ENCODE data around the gene IAH1.
A peak's percentile ranks its signal among the peaks of the same experiment; 100 is the strongest.

IAH1 gene, protein sequence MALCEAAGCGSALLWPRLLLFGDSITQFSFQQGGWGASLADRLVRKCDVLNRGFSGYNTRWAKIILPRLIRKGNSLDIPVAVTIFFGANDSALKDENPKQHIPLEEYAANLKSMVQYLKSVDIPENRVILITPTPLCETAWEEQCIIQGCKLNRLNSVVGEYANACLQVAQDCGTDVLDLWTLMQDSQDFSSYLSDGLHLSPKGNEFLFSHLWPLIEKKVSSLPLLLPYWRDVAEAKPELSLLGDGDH

DNA sequence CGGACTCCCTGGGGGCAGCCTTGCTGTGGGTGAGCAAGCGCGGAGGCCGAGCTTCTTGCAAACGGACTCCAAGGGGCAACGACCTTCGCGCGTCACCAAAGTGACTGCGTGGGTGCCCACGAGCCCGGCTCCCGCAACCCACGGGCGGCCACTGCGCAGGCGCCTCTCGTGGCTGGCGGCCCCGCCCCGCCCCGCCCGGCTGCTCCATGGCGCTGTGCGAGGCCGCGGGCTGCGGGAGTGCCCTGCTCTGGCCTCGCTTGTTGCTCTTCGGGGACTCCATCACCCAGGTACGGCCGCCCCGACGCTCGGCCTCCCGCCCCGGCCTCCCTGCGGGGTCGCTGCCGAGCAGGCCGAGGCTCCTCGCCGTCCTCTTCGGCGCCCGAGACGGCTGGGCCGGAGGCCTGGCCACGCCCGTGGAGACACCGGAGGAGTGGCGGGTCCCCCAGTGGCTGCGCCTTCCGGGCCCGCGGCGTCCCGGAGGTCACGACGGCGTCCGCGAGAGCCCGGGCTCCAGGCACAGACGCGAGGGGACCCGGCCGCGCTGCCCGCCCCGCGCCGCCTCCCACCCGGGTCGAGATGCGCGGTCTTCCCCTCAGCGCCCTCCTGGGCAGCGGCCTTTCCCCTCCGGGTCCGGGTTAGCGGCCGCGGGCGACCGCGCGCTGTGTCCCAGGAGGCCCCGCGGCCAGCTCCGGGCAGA is at the start of gene IAH1:
IAH1 (plus strand) TSS at position 191 of the 697 bp plus-strand sequence; CDS start at position 207, 16 bp downstream.
- Histone ChIP-seq H3K4me2 (ENCODE audit: low read depth, low read length, poor library complexity, severe bottlenecking) (peak within 1 kb of the TSS; percentile 96), H3F3A (ENCODE audit: insufficient read depth) (peaks cover 43% of the 10 kb centered on the region), H3K27me3 (ENCODE audit: low read length) (no peaks in the 10 kb centered on the region), H2AFZ (ENCODE audit: low read depth, low read length, severe bottlenecking) (peak within 1 kb of the TSS; percentile 85), H4K20me1 (ENCODE audit: low read depth, low read length) (no peaks in the 10 kb centered on the region), H3K9me2 (replicated peaks; ENCODE audit: insufficient read depth, low read length) (no peaks in the 10 kb centered on the region), H3K27ac (ENCODE audit: low read depth, low read length) (peak within 1 kb of the TSS; percentile 72), H3K9me3 (ENCODE audit: insufficient read depth, low read length) (no peaks in the 10 kb centered on the region; the same call in 1 of the 2 replicates), H3K79me2 (ENCODE audit: insufficient read depth, low read length) (0 out of 2 replicates have a peak, but pooled peaks cover 14% of the 10 kb centered on the region), H3K36me3 (ENCODE audit: low read length) (peaks cover 13% of the 10 kb centered on the region), H3K4me3 (ENCODE audit: insufficient read depth, low read length, poor library complexity, severe bottlenecking) (peak within 1 kb of the TSS; percentile 84), H3K9ac (ENCODE audit: low read length) (peak within 1 kb of the TSS; percentile 85)
- TF ChIP-seq, protein P1, sequence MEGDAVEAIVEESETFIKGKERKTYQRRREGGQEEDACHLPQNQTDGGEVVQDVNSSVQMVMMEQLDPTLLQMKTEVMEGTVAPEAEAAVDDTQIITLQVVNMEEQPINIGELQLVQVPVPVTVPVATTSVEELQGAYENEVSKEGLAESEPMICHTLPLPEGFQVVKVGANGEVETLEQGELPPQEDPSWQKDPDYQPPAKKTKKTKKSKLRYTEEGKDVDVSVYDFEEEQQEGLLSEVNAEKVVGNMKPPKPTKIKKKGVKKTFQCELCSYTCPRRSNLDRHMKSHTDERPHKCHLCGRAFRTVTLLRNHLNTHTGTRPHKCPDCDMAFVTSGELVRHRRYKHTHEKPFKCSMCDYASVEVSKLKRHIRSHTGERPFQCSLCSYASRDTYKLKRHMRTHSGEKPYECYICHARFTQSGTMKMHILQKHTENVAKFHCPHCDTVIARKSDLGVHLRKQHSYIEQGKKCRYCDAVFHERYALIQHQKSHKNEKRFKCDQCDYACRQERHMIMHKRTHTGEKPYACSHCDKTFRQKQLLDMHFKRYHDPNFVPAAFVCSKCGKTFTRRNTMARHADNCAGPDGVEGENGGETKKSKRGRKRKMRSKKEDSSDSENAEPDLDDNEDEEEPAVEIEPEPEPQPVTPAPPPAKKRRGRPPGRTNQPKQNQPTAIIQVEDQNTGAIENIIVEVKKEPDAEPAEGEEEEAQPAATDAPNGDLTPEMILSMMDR (IDR thresholded peaks at IDR 0.05; ENCODE audit: insufficient read depth, low read length, poor library complexity, severe bottlenecking): no peak
- TF ChIP-seq EZH2phosphoT487 (conservative IDR thresholded peaks at IDR 0.05; ENCODE audit: low read length): no peak

DNA sequence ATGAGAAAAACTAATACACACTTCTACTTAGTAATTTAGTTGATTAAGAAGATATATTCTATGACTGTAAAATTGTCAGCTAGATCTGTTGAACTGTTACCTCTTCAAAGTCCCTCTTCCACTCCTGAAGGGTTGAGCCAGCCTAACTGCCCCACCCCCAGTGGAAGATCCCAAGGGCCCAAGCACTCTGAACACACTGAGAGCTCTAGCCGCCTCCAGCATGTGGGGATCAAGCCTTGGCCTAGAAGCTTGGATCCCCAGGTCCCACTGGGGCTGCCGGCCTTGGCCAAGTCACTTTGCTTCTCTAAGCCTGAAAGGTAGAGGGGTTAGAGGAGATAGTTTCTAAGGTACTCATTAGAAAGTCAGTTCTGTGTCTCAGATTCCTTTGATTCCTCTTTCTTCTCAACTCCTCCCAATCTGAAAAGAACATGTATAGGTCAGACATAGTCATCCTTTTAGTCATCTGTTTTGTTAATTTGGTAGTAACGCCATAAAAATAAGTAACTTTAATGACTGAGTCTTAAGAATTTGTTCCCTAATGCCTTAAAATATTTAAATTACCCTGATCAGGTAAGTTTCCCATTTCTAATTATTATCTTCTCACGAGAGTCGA is 45.3 kb upstream of the IAH1 start:
- H3F3A ChIP-seq (ENCODE audit: insufficient read depth): no peaks in the 10 kb centered on the region
- H3K4me2 ChIP-seq (ENCODE audit: low read depth, low read length, poor library complexity, severe bottlenecking): no peak overlapping the region
- no peak overlapping the region for H3K9ac ChIP-seq (ENCODE audit: low read length)
- no peaks in the 10 kb centered on the region for H3K9me2 ChIP-seq (replicated peaks; ENCODE audit: insufficient read depth, low read length)
- no peak overlapping the region for H3K27ac ChIP-seq (ENCODE audit: low read depth, low read length)
- no peaks in the 10 kb centered on the region for H4K20me1 ChIP-seq (ENCODE audit: low read depth, low read length)
- H3K4me3 ChIP-seq (ENCODE audit: insufficient read depth, low read length, poor library complexity, severe bottlenecking): no peak overlapping the region
- no peak for TF ChIP-seq EZH2phosphoT487 (conservative IDR thresholded peaks at IDR 0.05; ENCODE audit: low read length)
- TF ChIP-seq, protein P1 (IDR thresholded peaks at IDR 0.05; ENCODE audit: insufficient read depth, low read length, poor library complexity, severe bottlenecking): no peak
- H2AFZ ChIP-seq (ENCODE audit: low read depth, low read length, severe bottlenecking): no peak overlapping the region
- H3K36me3 ChIP-seq (ENCODE audit: low read length): peaks cover 37% of the 10 kb centered on the region; the same call in 1 of the 2 replicates
- peaks cover 25% of the 10 kb centered on the region for H3K79me2 ChIP-seq (ENCODE audit: insufficient read depth, low read length)
- H3K27me3 ChIP-seq (ENCODE audit: low read length): no peaks in the 10 kb centered on the region
- H3K9me3 ChIP-seq (ENCODE audit: insufficient read depth, low read length): no peaks in the 10 kb centered on the region

DNA sequence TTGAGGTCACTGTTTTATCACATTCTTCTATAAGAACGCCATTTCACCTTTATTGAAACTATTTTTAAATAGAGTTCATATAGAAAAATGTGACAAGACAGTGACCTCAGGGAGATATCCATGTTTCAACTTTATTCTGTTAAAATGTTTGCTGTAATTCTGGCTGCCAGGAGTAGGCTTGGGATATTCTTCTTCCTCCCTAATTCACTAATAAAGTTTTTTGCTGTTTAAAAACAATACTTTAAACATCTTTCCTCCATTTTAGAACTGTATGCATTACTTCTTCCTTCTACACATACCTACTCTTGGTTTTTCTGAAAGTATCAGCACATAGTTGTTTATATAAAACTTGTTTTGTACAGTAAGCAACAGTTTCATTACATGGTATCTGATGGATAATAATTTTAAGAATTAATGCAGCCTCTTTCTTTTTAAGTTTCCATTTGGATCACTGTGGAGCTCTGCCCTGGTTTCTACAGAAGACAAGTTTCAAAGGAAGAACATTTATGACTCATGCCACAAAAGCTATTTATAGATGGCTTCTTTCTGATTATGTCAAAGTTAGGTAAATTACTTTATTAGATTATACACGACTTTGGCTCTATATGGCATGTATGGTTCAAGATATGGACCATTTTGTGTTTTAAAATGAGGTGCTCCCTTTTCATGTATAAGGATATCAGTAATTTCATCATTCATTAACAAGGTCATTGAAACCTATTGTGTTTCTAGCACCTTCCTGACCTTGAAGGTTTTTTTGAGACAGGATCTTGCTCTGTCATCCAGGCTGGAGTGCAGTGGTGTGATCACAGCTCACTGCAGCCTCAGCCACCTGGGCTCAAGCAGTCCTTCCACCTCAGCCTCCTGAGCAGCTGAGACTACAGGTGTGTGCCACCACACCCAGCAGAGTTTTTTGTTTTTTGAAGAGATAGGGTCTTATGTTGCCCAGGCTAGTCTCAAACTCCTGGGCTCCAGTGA is 43.7 kb upstream of the IAH1 start:
- Histone ChIP-seq H4K20me1 (ENCODE audit: low read depth, low read length) (no peaks in the 10 kb centered on the region), H3K4me3 (ENCODE audit: insufficient read depth, low read length, poor library complexity, severe bottlenecking) (no peak overlapping the region), H3K27me3 (ENCODE audit: low read length) (no peaks in the 10 kb centered on the region), H3K9me3 (ENCODE audit: insufficient read depth, low read length) (no peaks in the 10 kb centered on the region), H3K9ac (ENCODE audit: low read length) (no peak overlapping the region), H3K9me2 (replicated peaks; ENCODE audit: insufficient read depth, low read length) (no peaks in the 10 kb centered on the region), H3K79me2 (ENCODE audit: insufficient read depth, low read length) (peaks cover 10% of the 10 kb centered on the region), H3K27ac (ENCODE audit: low read depth, low read length) (no peak overlapping the region), H3K36me3 (ENCODE audit: low read length) (peaks cover 40% of the 10 kb centered on the region; the same call in 1 of the 2 replicates), H3K4me2 (ENCODE audit: low read depth, low read length, poor library complexity, severe bottlenecking) (no peak overlapping the region), H3F3A (ENCODE audit: insufficient read depth) (no peaks in the 10 kb centered on the region), H2AFZ (ENCODE audit: low read depth, low read length, severe bottlenecking) (no peak overlapping the region)
- TF ChIP-seq EZH2phosphoT487 (conservative IDR thresholded peaks at IDR 0.05; ENCODE audit: low read length): no peak
- TF ChIP-seq, protein P1 (IDR thresholded peaks at IDR 0.05; ENCODE audit: insufficient read depth, low read length, poor library complexity, severe bottlenecking): no peak
